Esophagus muscularis mucosa (tissue), 3 donors: ENCODE measurements around the gene RASD1.

Experiments
- POLR2A ChIP-seq: fragments of 450-650 bp; IDR thresholded peaks from one replicate; pipeline ENCODE4 v1.6.1; 2017; ENCODE audit warnings: antibody characterized with exemption, moderate library complexity, mild to moderate bottlenecking, low read depth
- POLR2AphosphoS5 ChIP-seq, 2 donors: sonication (generic); formaldehyde crosslinking; IDR thresholded peaks; one replicate each; pipeline ENCODE4 v1.6.1; 2017; ENCODE audit warnings: antibody characterized with exemption in 2 of 2
- TF ChIP-seq, protein P1 (sequence below), 3 experiments: fragments of 200-600 bp in 2 of 3; fragments of 450-650 bp in 1 of 3; sonication (generic) in 2 of 3; IDR thresholded peaks; one replicate each; pipeline ENCODE4 v1.5.1; 2017 to 2019; ENCODE audit warnings: antibody characterized with exemption in 3 of 3, mild to moderate bottlenecking in 2 of 3, moderate library complexity in 1 of 3

GRCh38 chr17:17527956-17528500, 31.8 kb upstream of the RASD1 start:
- TF ChIP-seq, protein P1, sequence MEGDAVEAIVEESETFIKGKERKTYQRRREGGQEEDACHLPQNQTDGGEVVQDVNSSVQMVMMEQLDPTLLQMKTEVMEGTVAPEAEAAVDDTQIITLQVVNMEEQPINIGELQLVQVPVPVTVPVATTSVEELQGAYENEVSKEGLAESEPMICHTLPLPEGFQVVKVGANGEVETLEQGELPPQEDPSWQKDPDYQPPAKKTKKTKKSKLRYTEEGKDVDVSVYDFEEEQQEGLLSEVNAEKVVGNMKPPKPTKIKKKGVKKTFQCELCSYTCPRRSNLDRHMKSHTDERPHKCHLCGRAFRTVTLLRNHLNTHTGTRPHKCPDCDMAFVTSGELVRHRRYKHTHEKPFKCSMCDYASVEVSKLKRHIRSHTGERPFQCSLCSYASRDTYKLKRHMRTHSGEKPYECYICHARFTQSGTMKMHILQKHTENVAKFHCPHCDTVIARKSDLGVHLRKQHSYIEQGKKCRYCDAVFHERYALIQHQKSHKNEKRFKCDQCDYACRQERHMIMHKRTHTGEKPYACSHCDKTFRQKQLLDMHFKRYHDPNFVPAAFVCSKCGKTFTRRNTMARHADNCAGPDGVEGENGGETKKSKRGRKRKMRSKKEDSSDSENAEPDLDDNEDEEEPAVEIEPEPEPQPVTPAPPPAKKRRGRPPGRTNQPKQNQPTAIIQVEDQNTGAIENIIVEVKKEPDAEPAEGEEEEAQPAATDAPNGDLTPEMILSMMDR (IDR thresholded peaks at IDR 0.05) = no peak
- TF ChIP-seq POLR2A = no peak
- TF ChIP-seq POLR2AphosphoS5 (IDR thresholded peaks at IDR 0.05) = no peak
